ENCODE measurements around the gene SLC35C1.

The SLC35C1 gene

DNA sequence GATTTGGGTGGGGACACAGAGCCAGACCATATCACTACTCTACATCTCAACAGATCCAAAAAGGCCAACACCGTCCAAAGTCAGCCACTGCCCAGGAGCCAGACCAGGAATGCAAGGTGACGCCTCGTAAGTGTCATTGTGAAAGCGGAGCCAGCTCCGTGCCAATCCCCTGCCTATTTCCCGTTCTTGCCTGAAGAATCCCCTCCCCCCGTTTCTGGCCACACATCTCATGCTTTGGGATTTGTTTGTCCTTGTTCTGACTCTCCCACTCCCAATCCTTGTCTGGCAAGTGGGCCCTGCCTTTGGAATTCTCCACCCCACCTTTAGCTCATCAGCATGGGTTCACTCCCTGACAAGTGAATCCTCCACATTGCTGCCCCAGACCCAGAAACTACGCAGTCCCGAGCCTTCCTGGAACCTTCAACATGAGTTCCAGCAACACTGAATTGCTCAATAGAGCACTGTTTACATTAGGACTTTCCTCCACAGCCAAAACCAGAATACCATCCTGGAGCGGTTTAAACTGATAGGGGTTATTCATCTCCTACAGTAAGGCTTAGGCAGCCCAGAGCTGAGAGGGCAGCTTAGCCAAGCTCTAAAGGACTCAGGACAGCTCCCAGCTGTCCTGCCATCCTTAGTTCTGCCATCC is 6.0 kb upstream of the SLC35C1 start:
- Histone ChIP-seq H3K27ac (no peak overlapping the region), H3K27me3 (no peaks in the 10 kb centered on the region), H3K4me3 (no peak overlapping the region), H3K36me3 (no peaks in the 10 kb centered on the region), H3K4me1 (peaks cover 0 to 5% (median 0%) of the 10 kb centered on the region in 4 donors), H3K9me3 (no peaks in the 10 kb centered on the region)
- peak in 1 of 2 donors; percentile 57 for DNase-seq
- intact Hi-C loops (cut with DNase I; ENCODE audit: low total_unique reads): no loop called here
- no peak for TF ChIP-seq CTCF (IDR thresholded peaks at IDR 0.05)

- H3K27ac ChIP-seq: no peak overlapping the region
- no peak overlapping the region for H3K4me3 ChIP-seq
- intact Hi-C loops (cut with DNase I; ENCODE audit: low total_unique reads): no loop called here
- H3K4me1 ChIP-seq: peaks cover 0 to 6% (median 0%) of the 10 kb centered on the region in 4 donors
- no peak for TF ChIP-seq CTCF (IDR thresholded peaks at IDR 0.05)
- DNase-seq: no peak
- H3K27me3 ChIP-seq: no peaks in the 10 kb centered on the region
- H3K9me3 ChIP-seq: no peaks in the 10 kb centered on the region
- no peaks in the 10 kb centered on the region for H3K36me3 ChIP-seq
Measured at GRCh38 chr11:45799562-45799961, 5.4 kb upstream of the SLC35C1 start.

GRCh38 chr11:45800261-45800660 is 4.7 kb upstream of the SLC35C1 start:
- Histone ChIP-seq H3K9me3 (no peaks in the 10 kb centered on the region), H3K27ac (no peak overlapping the region), H3K4me1 (peaks cover 0 to 8% (median 0%) of the 10 kb centered on the region in 4 donors), H3K36me3 (no peaks in the 10 kb centered on the region), H3K27me3 (no peaks in the 10 kb centered on the region), H3K4me3 (no peak overlapping the region)
- TF ChIP-seq CTCF (IDR thresholded peaks at IDR 0.05): no peak
- intact Hi-C loops (cut with DNase I; ENCODE audit: low total_unique reads): no loop called here
- DNase-seq: no peak

DNA sequence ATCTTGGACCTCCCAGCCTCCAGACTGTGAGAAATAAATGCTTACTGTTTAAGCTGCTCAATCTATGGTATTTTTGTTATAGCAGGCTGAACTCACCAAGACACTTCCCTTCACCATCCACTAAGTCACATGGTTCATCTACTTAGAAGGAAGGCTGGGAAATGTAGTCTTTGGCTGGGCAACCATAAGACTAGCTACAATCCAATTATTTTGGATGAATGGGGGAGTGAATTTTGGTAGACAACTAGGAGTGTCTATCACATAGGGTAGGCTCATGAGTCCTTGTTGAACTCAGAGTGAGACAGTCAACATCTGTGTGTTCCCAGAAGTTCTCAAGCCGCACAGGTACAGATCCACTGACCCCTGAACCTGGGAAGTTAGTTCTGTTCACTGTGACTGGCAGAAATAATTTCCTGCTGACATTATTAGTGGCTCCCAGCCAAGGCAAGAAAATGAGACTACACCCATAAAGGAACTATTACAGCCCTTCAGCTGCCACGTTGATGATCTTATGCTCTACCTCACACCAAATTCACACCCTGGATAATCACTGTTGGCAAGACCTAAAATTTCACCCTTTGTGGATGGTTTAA is 3.1 kb upstream of the SLC35C1 start:
- Histone ChIP-seq H3K27ac (no peak overlapping the region), H3K9me3 (no peaks in the 10 kb centered on the region), H3K4me3 (no peak overlapping the region), H3K36me3 (no peaks in the 10 kb centered on the region), H3K27me3 (no peaks in the 10 kb centered on the region), H3K4me1 (peaks cover 0 to 24% (median 14%) of the 10 kb centered on the region in 4 donors)
- intact Hi-C loops (cut with DNase I; ENCODE audit: low total_unique reads): no loop called here
- TF ChIP-seq CTCF (IDR thresholded peaks at IDR 0.05): no peak
- DNase-seq: no peak

GRCh38 chr11:45802531-45803317 is 2.2 kb upstream of the SLC35C1 start:
- Histone ChIP-seq H3K27me3 (no peaks in the 10 kb centered on the region), H3K27ac (no peak overlapping the region), H3K4me3 (no peak overlapping the region), H3K36me3 (peaks cover 0 to under 1% (median 0%) of the 10 kb centered on the region in 3 donors), H3K9me3 (no peaks in the 10 kb centered on the region), H3K4me1 (peaks cover 0 to 33% (median 23%) of the 10 kb centered on the region in 4 donors)
- DNase-seq: peak in 1 of 2 donors; percentile 43
- TF ChIP-seq CTCF (IDR thresholded peaks at IDR 0.05): no peak
- intact Hi-C loops (cut with DNase I; ENCODE audit: low total_unique reads): no loop called here

All from tibial artery (tissue), 4 donors.